MCF 10A (cell line): Measurements from ENCODE around the gene STK38L. TPM values are rescaled to one million over a fixed set of nuclear protein-coding genes. Genes with fewer than 3 reads are reported as not detected.

Source experiments
- BruUV-seq: library from RNA; stranded (reverse); fragments of 400-500 nt; replicated peaks from 2 replicates; lab custom pipeline; 2021; lab: Mats Ljungman, UMichigan
- CTCF ChIA-PET: fragments of 300-600 bp; sonication (Branson Sonifier 250); formaldehyde crosslinking; extraction: SDS; loops from one replicate; lab custom pipeline; 2021; ENCODE audit warnings: antibody characterized with exemption, inconsistent platforms; lab: Yijun Ruan, JAX
- POLR2A ChIA-PET: fragments of 300-600, 350-650 bp; sonication (Branson Sonifier 250); formaldehyde crosslinking; extraction: SDS; loops from one replicate; lab custom pipeline; 2020; ENCODE audit warnings: antibody characterized with exemption, inconsistent platforms; lab: Yijun Ruan, JAX
- DNase-seq: peaks from one replicate; pipeline ENCODE4 v3.0.0-alpha.2; 2018; ENCODE audit not compliant: unreplicated experiment
- H3K27ac Mint-ChIP-seq: one replicate; pipeline ENCODE4 v1.8.0; 2022; ENCODE audit warnings: mild to moderate bottlenecking, low read depth, mixed read lengths; ENCODE audit not compliant: unreplicated experiment
- H3K27me3 Mint-ChIP-seq: one replicate; pipeline ENCODE4 v1.8.0; 2022; ENCODE audit warnings: mixed read lengths; ENCODE audit not compliant: insufficient read depth, unreplicated experiment
- H3K36me3 Mint-ChIP-seq: one replicate; pipeline ENCODE4 v1.8.0; 2022; ENCODE audit warnings: mild to moderate bottlenecking, moderate library complexity, mixed read lengths; ENCODE audit not compliant: insufficient read depth, unreplicated experiment
- H3K4me1 Mint-ChIP-seq: one replicate; pipeline ENCODE4 v1.8.0; 2022; ENCODE audit warnings: mixed read lengths; ENCODE audit not compliant: insufficient read depth, unreplicated experiment
- H3K4me3 Mint-ChIP-seq: one replicate; pipeline ENCODE4 v1.8.0; 2022; ENCODE audit warnings: mild to moderate bottlenecking, moderate library complexity, mixed read lengths; ENCODE audit not compliant: unreplicated experiment
- H3K9me3 Mint-ChIP-seq: one replicate; pipeline ENCODE4 v1.8.0; 2022; ENCODE audit warnings: mixed read lengths; ENCODE audit not compliant: unreplicated experiment
- intact Hi-C: fragments of 100-400 bp; cut with micrococcal nuclease; formaldehyde crosslinking; loops from 2 replicates; pipeline ENCODE4 v1.14.1; 2022
- total RNA-seq: library from RNA; stranded (reverse); gene quantifications from 2 replicates; pipeline ENCODE4 v1.2.3, GENCODE V29; 2022
- TF ChIP-seq, protein P1 (sequence below): fragments of 200-600 bp; IDR thresholded peaks from one replicate; pipeline ENCODE4 v1.8.0; 2022; ENCODE audit warnings: antibody characterized with exemption, mild to moderate bottlenecking; ENCODE audit not compliant: unreplicated experiment

STK38L gene
- total RNA-seq, 1 experiment from 2014 or later: 18.1 TPM

DNA sequence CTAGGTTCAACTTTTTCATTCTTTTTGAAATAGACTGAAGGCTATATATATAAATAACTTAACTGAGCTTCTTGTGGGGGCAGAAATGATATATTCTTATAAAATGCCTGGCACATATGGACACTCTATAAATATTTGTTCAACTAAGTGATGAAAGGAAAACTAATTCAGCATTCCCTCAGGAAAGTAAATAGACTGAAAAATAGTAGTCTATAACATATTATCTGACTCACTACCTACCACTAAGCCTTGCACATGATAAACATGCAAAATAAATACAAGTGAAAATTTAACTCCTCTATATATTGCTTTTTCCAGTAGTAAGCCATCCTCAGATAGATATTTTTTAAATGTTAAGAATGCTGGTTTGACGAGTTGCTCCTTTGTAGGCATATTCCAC is 72.9 kb downstream of the STK38L start:
- ChIA-PET CTCF (interaction anchor here (1.8 kb wide), 1 partner anchor 11 kb away, joined by 8 read pairs; no protein-coding TSS in a partner anchor), POLR2A (interaction anchor here (1.3 kb wide), 1 partner anchor 13 kb away, joined by 4 read pairs; no protein-coding TSS in a partner anchor)
- TF ChIP-seq, protein P1, sequence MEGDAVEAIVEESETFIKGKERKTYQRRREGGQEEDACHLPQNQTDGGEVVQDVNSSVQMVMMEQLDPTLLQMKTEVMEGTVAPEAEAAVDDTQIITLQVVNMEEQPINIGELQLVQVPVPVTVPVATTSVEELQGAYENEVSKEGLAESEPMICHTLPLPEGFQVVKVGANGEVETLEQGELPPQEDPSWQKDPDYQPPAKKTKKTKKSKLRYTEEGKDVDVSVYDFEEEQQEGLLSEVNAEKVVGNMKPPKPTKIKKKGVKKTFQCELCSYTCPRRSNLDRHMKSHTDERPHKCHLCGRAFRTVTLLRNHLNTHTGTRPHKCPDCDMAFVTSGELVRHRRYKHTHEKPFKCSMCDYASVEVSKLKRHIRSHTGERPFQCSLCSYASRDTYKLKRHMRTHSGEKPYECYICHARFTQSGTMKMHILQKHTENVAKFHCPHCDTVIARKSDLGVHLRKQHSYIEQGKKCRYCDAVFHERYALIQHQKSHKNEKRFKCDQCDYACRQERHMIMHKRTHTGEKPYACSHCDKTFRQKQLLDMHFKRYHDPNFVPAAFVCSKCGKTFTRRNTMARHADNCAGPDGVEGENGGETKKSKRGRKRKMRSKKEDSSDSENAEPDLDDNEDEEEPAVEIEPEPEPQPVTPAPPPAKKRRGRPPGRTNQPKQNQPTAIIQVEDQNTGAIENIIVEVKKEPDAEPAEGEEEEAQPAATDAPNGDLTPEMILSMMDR: no peak
- no peak overlapping the region for H3K4me3 Mint-ChIP-seq
- BruUV-seq: no TSS peak
- intact Hi-C loops: no loop called here
- H3K36me3 Mint-ChIP-seq: peaks cover 32% of the 10 kb centered on the region
- H3K4me1 Mint-ChIP-seq: no peaks in the 10 kb centered on the region
- no peaks in the 10 kb centered on the region for H3K9me3 Mint-ChIP-seq
- no peaks in the 10 kb centered on the region for H3K27me3 Mint-ChIP-seq
- no peak for DNase-seq
- H3K27ac Mint-ChIP-seq: no peak overlapping the region

DNA sequence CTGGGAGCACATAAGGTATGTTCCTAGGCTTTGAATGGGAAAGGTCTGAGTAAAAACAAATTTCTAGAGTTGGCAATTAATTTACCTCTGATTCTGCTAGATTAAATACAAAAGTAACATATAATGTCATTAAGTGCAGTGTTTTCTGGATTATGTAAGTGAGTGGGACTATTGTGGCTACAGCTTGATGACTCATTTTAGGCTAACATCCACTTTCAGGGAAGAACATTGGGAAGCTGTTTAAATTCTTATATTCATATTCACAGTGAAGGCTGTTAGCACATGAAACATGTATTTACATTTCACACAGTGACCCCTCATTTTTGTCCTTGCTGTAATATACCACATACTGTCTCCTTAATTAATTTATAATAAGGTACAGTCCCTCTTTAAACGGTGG is 75.3 kb downstream of the STK38L start:
- intact Hi-C loops: no loop called here

GRCh38 chr12:27319848-27320247 is 75.8 kb downstream of the STK38L start:
- Mint-ChIP-seq H3K4me3 (no peak overlapping the region), H3K9me3 (no peaks in the 10 kb centered on the region), H3K36me3 (peaks cover 28% of the 10 kb centered on the region), H3K27me3 (no peaks in the 10 kb centered on the region), H3K27ac (no peak overlapping the region), H3K4me1 (no peaks in the 10 kb centered on the region)
- ChIA-PET CTCF (interaction anchor here (0.7 to 2.3 kb wide), 4 partner anchors 12 to 65 kb away, joined by 3 to 11 read pairs (median 3); partner anchors contain the start of gene BMAL2), POLR2A (interaction anchor here (1.0 to 1.5 kb wide), 2 partner anchors 13 kb away, joined by 3 to 4 read pairs; partner anchors contain the start of gene BMAL2)
- DNase-seq: no peak
- intact Hi-C loops: no loop called here
- TF ChIP-seq, protein P1: no peak
- BruUV-seq: no TSS peak

More for the DNA sequence above, 75.3 kb downstream of the STK38L start:
- H3K36me3 Mint-ChIP-seq: peaks cover 32% of the 10 kb centered on the region
- peak; percentile 52 for DNase-seq
- TF ChIP-seq, protein P1: no peak
- H3K4me3 Mint-ChIP-seq: no peak overlapping the region
- ChIA-PET CTCF (interaction anchor here (0.9 to 2.3 kb wide), 3 partner anchors 13 to 79 kb away, joined by 3 to 11 read pairs (median 3); no protein-coding TSS in a partner anchor), POLR2A (interaction anchor here (0.6 to 1.0 kb wide), 2 partner anchors 13 kb away, joined by 4 read pairs; partner anchors contain the start of gene BMAL2)
- no peak overlapping the region for H3K27ac Mint-ChIP-seq
- no peaks in the 10 kb centered on the region for H3K9me3 Mint-ChIP-seq
- BruUV-seq: no TSS peak
- H3K4me1 Mint-ChIP-seq: no peaks in the 10 kb centered on the region
- no peaks in the 10 kb centered on the region for H3K27me3 Mint-ChIP-seq

GRCh38 chr12:27324530-27324929 is 80.4 kb downstream of the STK38L start:
- Mint-ChIP-seq H3K36me3 (peaks cover 23% of the 10 kb centered on the region), H3K27ac (no peak overlapping the region), H3K27me3 (no peaks in the 10 kb centered on the region), H3K4me3 (no peak overlapping the region), H3K9me3 (no peaks in the 10 kb centered on the region), H3K4me1 (peaks cover under 1% of the 10 kb centered on the region)
- BruUV-seq: no TSS peak
- ChIA-PET CTCF (interaction anchor here (0.6 to 1.1 kb wide), 5 partner anchors 16 to 228 kb away, joined by 3 to 4 read pairs (median 3); no protein-coding TSS in a partner anchor), POLR2A (interaction anchor here (0.7 to 3.4 kb wide), 3 partner anchors 9 to 170 kb away, joined by 3 to 9 read pairs (median 4); partner anchors contain the start of gene BMAL2)
- intact Hi-C loops: no loop called here
- no peak for DNase-seq
- TF ChIP-seq, protein P1: no peak
